Measurements from ENCODE around the gene RNF130.
A peak's percentile ranks its signal among the peaks of the same experiment; 100 is the strongest.

The RNF130 gene

DNA sequence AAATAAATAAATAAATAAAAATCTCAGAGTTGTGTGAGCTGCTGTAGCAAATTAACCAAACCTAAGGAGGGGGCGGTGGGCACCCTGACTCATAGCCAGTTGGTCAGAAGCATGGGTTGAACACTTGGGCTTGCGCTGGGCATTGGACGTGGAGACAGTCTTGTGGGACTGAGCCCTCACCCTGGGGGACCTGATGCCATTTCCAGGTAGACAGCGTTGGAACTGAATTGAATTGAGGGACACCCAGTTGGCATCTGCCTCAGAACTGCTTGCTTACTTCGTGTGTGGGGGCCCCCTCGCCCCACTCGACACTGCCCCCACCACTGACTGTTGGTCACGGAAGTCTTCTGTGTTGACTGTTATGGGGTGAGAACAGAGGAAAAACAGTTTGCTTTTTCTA, 144.9 kb downstream of the RNF130 start:
- FAIRE-seq (no peak), DNase-seq (ENCODE audit: insufficient read length, low spot score) (no peak)

DNA sequence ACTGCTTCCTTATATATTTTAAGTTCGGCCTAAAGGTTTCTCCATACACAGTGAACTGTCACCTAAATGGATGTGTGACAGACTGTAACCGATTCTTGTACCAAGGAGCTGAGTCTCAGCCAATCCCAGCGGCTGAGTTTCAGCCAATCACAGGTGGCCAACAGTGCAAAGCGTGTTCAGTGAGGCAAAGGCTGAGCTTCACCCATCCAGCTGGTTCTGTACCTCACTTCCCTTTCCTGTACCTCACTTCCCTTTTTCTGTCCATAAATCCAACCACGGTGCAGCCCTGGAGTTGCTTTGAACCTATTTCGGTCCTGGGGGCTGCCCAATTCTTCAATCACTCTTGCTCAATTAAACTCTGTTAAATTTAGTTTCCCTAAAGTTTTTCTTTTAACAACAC, 148.1 kb downstream of the RNF130 start:
- FAIRE-seq (no peak), DNase-seq (ENCODE audit: insufficient read length, low spot score) (no peak)

DNA sequence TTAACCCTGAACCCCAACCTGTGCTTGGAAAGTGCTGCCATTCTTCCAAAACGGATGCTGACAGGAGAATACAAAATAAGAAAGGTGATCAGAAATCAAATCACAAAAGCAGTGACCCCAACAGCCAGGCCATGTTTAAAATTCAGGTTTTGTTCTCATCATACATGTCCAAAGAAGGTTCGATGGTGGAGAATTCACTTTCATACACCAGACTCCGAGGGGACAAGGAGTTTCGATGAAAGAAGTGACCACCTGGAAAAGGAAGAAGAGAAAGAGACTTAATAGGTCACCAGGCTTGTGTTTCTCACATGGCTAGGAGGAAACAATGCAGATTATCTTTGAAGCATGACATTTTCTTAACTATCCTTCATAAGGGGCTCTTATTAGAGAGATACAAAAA, 151.4 kb downstream of the RNF130 start:
- no peak for DNase-seq (ENCODE audit: insufficient read length, low spot score)
- FAIRE-seq = no peak

DNA sequence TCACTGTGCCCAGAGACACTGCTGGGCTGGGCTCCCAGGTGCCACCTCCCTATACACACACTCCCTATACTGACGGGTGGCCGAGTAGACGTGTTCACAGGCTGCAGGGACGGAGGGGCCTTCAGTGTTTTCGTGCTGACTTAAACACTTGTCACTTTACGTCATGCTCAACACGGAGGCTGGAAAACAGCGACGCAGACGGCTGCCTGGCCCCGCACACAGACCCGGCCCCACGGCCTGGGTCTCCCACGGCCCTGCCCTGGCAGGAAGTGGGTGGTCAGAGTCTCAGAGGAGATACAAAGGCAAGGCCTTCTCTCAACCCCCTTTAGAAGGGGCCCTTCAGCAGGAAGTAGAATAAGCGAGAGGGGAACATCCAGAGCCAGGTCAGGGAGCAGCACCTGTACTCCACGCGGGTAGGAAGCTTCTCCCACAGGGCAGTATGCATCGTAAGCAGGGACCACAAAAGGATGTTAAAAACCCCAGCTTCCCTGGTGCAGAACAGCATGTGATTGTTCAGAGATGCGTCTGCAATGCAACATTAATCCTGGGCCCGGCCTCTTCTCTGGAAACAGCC, 152.0 kb downstream of the RNF130 start:
- no peak for FAIRE-seq
- DNase-seq (ENCODE audit: insufficient read length, low spot score) = no peak

DNA sequence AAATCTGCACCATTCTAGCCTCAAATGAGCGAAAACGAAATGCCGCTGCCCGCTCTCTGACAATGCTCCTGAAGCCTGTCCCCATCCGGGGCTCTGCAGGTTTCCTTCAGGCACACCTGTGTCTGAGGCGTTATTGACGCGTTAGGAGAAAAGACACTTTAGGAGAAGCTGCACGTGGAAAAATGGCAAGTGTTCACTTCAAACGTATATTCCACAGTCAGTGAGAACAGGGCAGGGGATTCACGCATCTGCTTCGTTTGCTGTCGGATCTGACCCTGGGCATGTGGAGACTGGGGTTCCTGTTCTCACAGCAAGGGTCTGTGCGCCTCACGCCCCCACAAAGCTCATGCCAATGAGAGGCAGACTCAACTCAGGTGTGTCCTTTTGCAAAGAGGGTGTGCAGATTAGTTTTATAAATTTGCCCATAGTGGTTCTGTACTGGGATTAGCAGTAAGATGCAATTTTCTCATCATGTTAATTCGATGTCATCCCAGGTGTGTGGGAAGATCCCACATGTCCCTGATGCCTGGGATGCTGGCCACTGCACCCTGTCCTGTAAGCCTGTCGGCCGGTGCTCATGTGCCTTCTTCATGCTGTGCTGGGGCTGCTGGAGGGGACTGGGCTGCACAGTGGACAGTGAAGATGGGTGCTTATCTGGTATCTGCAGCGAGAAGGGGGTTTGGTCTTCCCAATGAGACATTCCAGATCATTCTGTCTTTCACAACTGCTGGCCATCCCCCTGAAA, 152.6 kb downstream of the RNF130 start:
- no peak for FAIRE-seq
- no peak for DNase-seq (ENCODE audit: insufficient read length, low spot score)

DNA sequence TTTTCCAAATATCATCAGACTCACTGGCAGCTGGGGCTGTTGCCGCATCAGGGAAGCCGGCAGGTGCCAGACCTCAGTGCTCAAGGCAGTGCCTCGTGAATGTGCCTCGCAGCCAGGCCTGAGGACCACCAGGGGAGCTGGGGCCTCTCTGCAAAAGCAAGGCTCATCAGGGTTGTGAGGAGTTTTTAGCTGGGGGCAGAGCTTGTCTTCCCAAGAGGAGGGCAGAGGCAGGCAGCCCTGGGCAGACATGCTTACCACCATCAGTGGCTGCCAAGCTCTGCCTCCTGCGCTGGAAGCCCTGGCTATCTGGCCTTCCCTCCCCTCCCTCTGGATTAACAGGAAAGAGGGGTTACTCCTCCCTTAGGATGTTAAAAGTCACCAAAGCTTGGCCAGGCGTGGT, 155.0 kb downstream of the RNF130 start:
- DNase-seq (ENCODE audit: insufficient read length, low spot score) = no peak

DNA sequence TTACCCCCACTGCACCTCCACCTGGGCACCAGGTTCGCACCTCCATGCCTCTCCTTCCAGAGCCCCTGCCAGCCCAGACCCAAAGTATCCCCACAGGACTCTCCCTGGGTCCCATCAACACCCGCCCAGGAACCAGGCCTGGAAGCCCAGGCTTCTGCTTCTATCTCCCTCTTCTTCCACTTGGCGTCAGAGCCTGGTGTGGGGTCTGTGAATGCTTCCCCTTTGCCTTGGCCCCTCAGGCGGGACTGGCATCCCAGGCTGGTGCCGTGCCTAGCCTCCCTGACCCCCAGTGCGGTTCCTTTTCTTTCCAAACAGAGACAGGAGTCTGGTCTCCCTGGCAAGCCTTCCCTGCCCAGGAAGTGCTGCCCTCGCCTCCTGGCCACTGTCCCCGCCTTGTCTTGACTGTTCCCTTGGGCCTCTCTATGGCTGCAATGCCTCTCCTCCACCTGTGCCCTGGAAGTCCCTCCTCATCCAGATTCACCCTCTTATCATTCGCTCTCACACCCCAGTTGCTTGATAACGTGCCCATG, 156.1 kb downstream of the RNF130 start:
- DNase-seq (ENCODE audit: insufficient read length, low spot score) (no peak), FAIRE-seq (no peak)

More for the DNA sequence above, 155.0 kb downstream of the RNF130 start:
- FAIRE-seq = no peak

DNA sequence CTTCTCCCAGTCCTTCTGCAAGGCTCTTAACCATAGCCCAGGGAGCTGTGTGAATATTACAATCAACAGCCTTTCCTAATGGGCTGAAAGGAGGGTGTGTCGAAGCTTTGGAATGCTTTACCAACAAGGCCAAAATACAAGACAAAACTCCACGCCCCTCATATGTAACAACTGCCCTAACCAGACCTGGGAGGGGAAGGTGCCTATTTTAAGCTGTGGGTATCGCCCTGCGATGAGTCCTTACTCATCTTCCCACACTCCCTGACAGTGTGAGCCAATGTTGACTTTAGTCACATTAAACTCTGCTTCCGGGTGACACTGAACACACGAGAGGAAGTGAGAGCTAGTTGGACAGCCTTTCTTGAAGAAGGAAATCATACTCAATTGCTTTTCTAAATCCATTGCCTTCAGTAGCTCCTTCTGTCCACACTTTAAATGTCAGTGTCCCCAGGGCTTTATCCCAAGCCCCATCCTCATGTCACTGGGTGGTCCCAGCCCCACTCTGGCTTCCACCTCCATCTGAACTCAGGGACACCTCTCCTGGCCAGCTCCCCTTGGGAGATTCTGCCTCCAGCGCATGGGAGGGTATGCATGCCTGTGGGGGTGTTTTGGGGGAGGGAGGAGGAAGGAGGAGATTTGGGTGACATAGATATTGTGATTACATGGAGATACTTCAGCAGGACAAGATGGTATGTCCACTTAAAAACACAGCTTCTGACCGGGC, 157.4 kb downstream of the RNF130 start:
- peak; percentile 42 for FAIRE-seq
- DNase-seq (ENCODE audit: insufficient read length, low spot score) = no peak

DNA sequence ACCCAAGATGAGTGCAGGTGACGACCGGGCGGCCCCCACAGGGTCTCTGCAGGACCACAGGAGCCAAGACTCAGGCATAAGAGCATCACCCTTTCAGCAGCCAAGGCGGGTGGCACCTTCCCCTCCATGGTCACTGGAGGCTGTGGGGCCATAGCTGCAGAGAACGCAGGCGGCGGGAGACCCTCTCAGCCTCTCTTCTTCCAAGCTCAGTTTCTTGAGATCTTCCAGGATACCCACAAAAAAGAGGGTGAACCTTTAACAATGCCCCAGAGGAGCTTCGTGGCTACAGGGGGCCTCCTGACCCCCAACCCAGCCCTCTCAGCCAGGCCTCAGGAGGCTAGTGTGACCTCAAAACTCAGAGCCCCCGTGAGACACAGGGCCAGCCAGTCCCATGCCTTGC, 158.1 kb downstream of the RNF130 start:
- DNase-seq (ENCODE audit: insufficient read length, low spot score) (no peak), FAIRE-seq (no peak)

DNA sequence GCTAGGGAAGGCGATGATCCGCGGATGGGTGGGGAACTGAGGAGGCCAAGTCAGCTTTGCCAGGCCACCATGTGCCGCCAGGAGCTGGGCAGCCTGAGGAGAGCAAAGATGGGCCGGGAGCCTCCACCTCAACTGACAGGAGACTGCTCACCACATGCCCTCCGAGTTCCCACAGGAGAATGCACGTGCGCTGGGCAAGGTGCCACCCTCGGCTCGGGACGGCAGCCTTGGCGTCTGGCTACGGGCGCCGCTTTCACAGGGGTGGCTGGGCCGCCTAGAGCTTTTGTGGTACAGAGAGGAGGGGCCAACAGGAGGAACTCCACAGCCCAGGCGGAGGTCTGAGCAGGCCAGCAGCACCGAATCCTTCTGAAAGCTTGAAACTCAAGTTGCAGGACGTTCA, 158.6 kb downstream of the RNF130 start:
- no peak for FAIRE-seq

DNA sequence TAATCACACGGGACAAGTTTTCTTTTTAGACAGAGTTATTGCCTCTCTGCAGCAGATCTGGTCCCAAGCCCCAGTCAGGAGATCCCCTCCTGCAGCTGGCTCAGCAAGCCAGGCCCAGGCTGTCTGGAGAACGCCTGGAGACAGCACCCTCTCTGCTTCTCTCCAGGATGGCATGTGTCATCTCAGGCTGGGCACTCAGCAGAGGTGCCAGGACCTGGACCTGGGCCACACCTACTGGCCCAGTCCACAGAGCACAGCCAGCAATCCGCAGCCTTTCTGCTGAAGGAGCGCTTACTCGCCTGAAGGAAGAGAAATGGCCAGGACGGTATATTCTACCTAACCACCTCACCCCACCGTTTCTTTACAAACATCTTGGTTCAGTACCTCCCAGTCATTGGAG, 159.2 kb downstream of the RNF130 start:
- FAIRE-seq (no peak), DNase-seq (ENCODE audit: insufficient read length, low spot score) (no peak)

More for the DNA sequence above, 158.6 kb downstream of the RNF130 start:
- no peak for DNase-seq (ENCODE audit: insufficient read length, low spot score)

DNA sequence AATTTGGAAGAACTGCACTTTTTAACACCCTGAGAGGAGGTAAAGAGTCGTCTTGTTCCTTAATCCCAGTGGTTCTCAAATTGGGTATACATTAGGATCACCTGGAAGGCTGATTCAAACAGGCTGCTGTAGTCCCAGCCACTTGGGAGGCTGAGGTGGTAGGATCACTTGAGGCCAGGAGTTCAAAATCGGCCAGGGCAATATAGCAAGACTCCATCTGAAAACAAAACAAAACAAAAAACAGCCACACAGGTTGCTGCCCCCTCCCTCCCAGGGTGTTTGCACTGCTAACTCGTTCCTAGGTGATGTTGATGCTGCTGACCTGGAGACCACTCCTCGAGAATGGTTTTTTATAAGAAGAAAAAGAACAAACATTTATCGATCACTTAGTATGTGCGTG, 162.3 kb downstream of the RNF130 start:
- DNase-seq (ENCODE audit: insufficient read length, low spot score) = no peak
- no peak for FAIRE-seq

DNA sequence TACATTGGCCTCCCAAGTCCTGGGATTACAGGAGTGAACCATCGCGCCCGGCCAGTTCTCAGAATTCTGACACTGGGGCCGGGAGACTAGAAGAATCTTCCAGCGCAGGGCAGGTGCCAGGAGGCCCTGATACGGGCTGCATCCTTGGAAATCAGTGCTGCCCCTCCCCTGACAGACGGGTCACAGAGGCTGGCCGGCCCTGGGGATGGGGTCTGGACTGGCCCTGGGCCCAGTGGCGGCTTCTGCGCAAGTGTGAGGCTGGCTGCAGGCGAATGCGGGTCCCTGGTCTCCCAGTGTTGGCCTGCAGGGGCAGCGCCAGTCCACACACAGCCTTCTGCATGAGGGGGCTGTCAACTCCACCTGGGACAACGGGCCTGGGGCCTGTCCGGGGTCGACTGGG, 163.0 kb downstream of the RNF130 start:
- FAIRE-seq = no peak
- no peak for DNase-seq (ENCODE audit: insufficient read length, low spot score)

DNA sequence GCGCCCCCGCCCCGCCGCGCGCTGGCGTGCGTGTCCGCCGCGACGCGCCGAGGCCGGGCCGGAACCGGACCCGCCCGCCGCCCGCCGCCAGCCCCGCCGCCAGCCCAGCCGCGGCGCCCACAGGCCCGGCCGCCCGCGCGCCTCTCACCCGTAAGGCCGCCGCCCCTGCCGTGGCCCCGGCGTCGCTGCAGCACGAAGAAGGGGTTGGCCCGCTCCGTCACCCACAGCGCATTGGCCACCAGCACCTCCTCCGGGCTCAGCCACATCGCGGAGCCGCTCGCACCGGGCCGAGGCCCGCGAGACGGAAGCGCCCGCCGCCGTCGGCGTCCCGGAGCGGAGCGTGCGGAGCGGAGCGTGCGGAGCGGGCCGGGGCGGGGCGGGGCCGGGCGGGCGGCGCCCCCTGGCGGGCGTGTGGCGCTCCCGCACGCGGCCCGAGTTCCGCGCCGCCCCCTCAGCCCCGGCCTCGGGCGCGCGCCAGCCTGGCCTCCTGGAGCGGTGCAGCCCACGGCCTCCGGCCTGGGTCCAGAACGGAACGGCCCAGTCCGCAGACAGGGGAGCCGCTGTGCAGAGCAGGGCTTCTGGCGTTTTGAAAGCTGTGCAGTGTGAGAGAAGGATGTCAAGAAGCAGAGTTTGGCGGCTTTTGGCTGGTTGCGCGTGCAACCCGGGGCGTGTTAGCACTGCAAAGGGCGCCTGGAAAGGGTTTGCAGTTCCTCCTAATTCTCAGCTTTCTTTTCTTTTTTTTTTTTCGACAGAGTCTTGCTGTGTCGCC, 163.8 kb downstream of the RNF130 start, which contains the start of gene TBC1D9B:
Gene TBC1D9B, minus strand, starts transcription at position 342 of the 769 bp plus-strand sequence. Its CDS starts 76 bp downstream, at position 266.
- peak; percentile 89 for DNase-seq (ENCODE audit: insufficient read length, low spot score)
- FAIRE-seq = peak; percentile 81

DNA sequence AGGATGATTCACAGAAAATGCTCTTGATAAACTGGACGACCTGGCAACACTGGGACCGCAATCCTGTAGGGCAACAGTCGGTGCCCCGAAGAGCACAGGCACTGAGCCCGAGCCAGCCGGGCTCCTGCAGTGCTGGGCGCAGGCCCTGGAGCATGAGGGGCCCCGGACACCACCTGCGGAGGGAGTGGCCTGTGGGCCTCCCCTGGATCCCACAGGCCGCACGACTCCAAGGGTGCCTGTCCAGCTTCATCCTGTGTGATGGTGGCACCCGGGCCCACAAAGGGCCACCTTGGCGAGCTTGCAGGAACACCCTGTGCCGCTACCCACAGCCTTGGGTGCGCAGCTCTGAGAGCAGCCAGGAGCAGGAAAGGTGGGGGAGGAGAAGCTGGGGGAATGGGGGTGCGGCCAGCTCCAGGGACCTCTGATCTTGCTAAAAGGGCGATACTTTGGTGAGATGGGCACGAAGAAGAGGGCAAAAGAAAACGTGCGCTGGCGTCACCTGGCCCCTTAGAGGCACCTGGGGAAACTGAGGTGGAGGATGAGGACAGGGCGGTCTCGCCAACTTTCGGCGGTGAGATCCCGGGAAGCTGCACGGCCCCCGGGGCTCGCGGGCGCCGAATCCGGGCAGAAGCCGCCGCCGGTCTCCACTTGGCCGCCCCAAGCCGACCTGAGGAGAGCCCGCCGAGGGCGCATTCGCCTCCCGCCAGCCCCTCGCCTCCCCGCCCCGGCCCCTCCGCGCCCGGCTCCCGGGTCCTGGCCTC, 164.6 kb downstream of the RNF130 start:
- DNase-seq (ENCODE audit: insufficient read length, low spot score) = peak; percentile 56
- no peak for FAIRE-seq

DNA sequence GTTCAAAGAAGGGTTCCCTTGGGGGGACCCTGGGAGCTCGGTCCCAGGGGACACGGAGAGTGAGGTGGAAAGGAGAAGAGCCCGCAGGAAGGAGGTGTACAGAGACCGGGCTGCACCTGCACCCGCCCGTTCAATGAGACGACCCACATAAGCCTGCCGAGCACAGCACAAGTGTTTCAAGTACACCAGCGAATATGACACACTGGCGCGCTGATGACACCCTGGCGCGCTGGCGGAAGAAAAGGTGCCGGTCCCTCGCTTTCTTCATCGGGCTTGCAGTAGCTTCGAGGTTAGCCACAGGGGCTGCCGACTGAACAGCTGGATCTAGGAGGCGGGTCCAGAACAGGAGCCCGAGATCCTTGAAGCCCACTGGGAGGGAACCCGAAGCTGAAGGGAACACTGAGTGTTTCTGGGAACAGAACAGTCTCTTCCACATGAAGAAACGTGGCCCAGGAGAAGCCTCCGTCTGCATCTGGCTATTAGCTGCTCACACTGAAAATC, 165.2 kb downstream of the RNF130 start:
- FAIRE-seq = no peak
- no peak for DNase-seq (ENCODE audit: insufficient read length, low spot score)

DNA sequence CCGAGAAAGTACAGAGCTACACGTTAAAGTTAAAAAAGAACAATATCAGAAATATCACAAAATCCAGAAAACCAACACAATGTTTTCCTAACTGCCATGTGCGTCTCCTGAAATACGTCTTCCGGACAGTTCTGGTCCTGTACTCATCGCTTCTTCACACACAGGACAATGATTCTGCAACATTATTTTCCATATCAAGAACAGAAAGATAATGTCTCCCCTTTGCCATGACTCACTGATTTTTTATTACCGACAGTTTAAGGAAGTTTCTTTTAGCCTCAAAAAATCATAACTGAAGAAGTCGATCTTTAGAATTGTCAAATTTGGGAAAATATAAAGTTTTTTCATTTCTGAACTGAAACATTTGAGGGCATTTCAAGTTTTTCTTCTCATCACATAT, 166.4 kb downstream of the RNF130 start:
- DNase-seq (ENCODE audit: insufficient read length, low spot score) (no peak), FAIRE-seq (peak; percentile 60)
